Gastroesophageal sphincter (tissue), 4 donors: ENCODE data around the gene LRRC45. TPM values are rescaled to one million over a fixed set of nuclear protein-coding genes. Genes with fewer than 3 reads are reported as not detected.

Experiments used
- ATAC-seq: fragments of 150-250 bp; one replicate; pipeline ENCODE4 v1.9.1; 2016; ENCODE audit warnings: mild to moderate bottlenecking, moderate library complexity
- H3K27ac ChIP-seq, 4 donors: fragments of 200-600 bp; sonication (generic) in 3 of 4; 1 replicate in 3 of 4; 2 replicates in 1 of 4; pipeline ENCODE4 v1.5.1; 2016 to 2019
- H3K27me3 ChIP-seq: fragments of 200-600 bp; sonication (generic); one replicate; pipeline ENCODE4 v1.5.1; 2019
- H3K36me3 ChIP-seq, 2 donors: fragments of 200-600 bp; sonication (generic); one replicate each; pipeline ENCODE4 v1.5.1; 2019; ENCODE audit warnings: control low read depth in 1 of 2
- H3K4me1 ChIP-seq, 3 donors: fragments of 200-600 bp; sonication (generic); 1 replicate in 2 of 3; 2 replicates in 1 of 3; pipeline ENCODE4 v1.5.1; 2016 to 2019; ENCODE audit warnings: control low read depth in 2 of 3
- H3K4me3 ChIP-seq, 2 donors: fragments of 200-600 bp; sonication (generic); one replicate each; pipeline ENCODE4 v1.5.1; 2019; ENCODE audit warnings: mild to moderate bottlenecking in 1 of 2, moderate library complexity in 1 of 2
- H3K9me3 ChIP-seq, 3 donors: fragments of 200-600 bp; sonication (generic); one replicate each; pipeline ENCODE4 v1.5.1; 2017 to 2019; ENCODE audit warnings: control low read depth in 2 of 3
- CTCF ChIP-seq, 4 experiments: fragments of 200-600 bp in 2 of 4; fragments of 450-650 bp in 2 of 4; sonication (generic) in 1 of 4; IDR thresholded peaks; one replicate each; pipeline ENCODE4 v1.5.1; 2017 to 2019; ENCODE audit warnings: antibody characterized with exemption in 4 of 4, mild to moderate bottlenecking in 2 of 4, moderate library complexity in 2 of 4
- EP300 ChIP-seq: sonication (generic); formaldehyde crosslinking; IDR thresholded peaks from one replicate; pipeline ENCODE4 v1.6.1; 2017; ENCODE audit warnings: antibody characterized with exemption, mild to moderate bottlenecking
- POLR2A ChIP-seq, 2 donors: fragments of 450-650 bp; IDR thresholded peaks; one replicate each; pipeline ENCODE4 v1.6.1; 2017; ENCODE audit warnings: antibody characterized with exemption in 2 of 2, mild to moderate bottlenecking in 2 of 2, moderate library complexity in 1 of 2
- POLR2AphosphoS5 ChIP-seq: sonication (generic); formaldehyde crosslinking; IDR thresholded peaks from one replicate; pipeline ENCODE4 v1.6.1; 2017; ENCODE audit warnings: antibody characterized with exemption
- WGBS, 2 donors: methylation state at CpG; one replicate each; pipeline ENCODE4 v1.1.5; 2018; ENCODE audit warnings: low coverage in 1 of 2; 5-methylcytosine and 5-hydroxymethylcytosine counted together
- total RNA-seq, 4 donors: library from RNA; depleted of rRNA; stranded (reverse); fragments of >200 nt; gene quantifications; one replicate each; pipeline ENCODE4 v1.1.0, GENCODE V29; 2016

Gene LRRC45
- total RNA-seq, 4 donors from 2014 or later, result 4.4 to 16.3 (median 12.4) TPM

DNA sequence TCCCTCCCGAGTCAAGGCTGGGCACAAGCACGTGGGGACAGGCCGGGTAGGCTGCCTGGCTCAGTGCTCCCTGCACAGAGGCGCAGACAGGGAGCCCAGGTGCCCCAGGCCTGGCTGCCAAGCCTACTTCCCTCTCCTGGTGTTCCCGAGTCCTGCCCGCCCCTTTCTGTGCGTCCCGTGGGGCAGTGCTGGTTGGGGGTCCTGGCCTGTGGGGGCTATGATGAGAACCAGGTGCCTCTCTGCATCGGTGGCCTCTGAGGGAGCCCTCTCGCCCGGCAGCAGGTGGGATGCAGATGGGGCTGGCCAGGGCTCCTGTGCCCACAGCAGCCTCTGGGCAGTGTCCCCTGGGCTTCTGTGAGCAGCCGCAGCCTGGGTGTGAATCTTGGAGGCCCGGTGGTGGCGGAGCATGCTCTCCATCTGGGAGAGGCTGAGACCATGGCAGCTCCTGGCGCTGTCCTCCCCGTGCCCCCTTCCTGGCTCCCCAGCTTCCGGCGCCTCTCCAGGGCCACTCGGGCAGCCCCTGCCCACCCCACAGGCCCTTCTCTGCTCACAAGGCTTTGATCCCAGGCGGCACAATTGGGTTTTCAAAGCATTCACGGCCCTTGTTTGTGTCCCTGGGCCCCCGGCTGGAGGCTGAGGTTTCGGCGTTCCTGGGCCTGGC lies 7.7 kb upstream of the LRRC45 start:
- Histone ChIP-seq H3K4me3 (no peak overlapping the region), H3K27me3 (no peaks in the 10 kb centered on the region), H3K36me3 (peaks cover 0 to 49% of the 10 kb centered on the region in 2 donors), H3K4me1 (peaks cover 0 to 10% (median 0%) of the 10 kb centered on the region in 3 donors), H3K9me3 (no peaks in the 10 kb centered on the region), H3K27ac (no peak overlapping the region)
- TF ChIP-seq POLR2AphosphoS5 (no peak), CTCF (IDR thresholded peaks at IDR 0.05) (no peak), POLR2A (IDR thresholded peaks at IDR 0.05) (no peak), EP300 (no peak)
- 70% methylated on average over 2 of the region's 24 CpGs; no CpG with 5 or more reads in 1 of the 2 donors for WGBS, 2 donors
- ATAC-seq, result no peak

DNA sequence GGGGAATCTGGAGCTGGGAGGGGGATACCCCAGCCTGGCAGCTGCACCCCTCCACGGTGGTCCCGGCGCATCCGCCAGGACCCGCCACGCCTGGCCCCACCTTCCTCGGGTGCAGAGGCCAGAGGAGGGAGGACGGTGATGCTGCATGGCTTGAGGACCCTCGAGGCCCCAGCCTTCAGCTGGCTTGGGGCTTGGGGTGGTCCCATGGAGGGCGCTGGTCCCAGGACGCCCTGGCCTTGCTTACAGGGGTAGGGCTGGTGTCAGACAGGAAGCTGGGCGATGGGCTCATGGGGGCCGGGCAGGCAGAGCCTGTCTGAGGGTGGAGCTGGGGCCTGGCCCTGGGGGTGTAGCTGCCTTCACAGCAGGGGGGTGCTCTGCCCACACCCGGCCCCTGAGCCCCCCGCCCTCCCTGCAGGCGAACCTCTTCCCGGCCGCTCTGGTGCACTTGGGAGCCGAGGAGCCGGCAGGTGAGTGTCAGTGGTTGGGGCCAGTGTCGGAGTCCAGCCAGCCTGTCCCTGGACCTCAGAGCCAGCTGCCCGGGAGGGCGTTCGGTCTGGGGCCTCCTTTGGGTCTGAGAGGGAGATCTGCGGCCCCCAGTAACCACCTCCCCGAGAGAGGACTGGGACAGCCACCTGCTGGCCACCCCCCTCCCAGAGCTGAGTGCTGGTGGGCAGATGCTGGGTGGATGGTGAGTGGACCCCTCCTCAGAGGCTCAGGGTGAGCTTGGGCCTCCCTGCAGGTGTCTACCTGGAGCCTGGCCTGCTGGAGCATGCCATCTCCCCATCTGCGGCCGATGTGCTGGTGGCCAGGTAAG lies 6.8 kb upstream of the LRRC45 start:
- H3K27me3 ChIP-seq, result no peaks in the 10 kb centered on the region
- H3K9me3 ChIP-seq, result no peaks in the 10 kb centered on the region
- no peak for ATAC-seq
- H3K4me3 ChIP-seq, result no peak overlapping the region
- WGBS, 2 donors, result 90% methylated on average over 2 of the region's 28 CpGs; no CpG with 5 or more reads in 1 of the 2 donors
- TF ChIP-seq POLR2AphosphoS5, result no peak
- no peak for TF ChIP-seq CTCF (IDR thresholded peaks at IDR 0.05)
- TF ChIP-seq POLR2A (IDR thresholded peaks at IDR 0.05), result no peak
- no peak for TF ChIP-seq EP300
- peaks cover 0 to 41% of the 10 kb centered on the region in 2 donors for H3K36me3 ChIP-seq
- H3K4me1 ChIP-seq, result peaks cover 0 to 18% (median 5%) of the 10 kb centered on the region in 3 donors
- H3K27ac ChIP-seq, result no peak overlapping the region

DNA sequence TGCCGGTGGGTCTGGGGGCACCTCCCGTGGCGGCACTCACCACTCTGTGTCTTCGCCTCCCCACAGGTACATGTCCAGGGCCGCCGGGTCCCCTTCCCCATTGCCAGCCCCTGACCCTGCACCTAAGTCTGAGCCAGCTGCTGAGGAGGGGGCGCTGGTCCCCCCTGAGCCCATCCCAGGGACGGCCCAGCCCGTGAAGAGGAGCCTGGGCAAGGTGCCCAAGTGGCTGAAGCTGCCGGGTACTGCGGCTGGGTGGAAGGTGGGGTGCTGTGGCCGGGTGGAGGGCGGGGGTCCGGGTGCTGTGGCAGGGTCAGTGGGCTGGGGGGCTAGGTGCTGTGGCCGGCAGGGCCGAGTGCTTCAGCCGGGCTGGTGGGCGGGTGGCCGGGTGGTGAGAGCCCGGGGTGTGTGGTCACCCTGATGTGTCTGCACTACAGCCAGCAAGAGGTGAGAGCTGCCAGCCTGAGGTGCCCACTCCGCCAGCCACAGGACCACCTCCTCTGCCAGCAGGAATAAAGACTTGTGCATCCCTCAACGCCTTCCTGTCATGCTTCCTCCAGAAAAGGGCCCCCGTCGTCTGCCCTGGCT lies 6.1 kb upstream of the LRRC45 start:
- Histone ChIP-seq H3K9me3 (no peaks in the 10 kb centered on the region), H3K27ac (no peak overlapping the region), H3K4me3 (no peak overlapping the region), H3K27me3 (no peaks in the 10 kb centered on the region), H3K4me1 (peaks cover 0 to 25% (median 12%) of the 10 kb centered on the region in 3 donors), H3K36me3 (peaks cover 0 to 34% of the 10 kb centered on the region in 2 donors)
- WGBS, 2 donors, result no CpG with 5 or more reads among the region's 24 CpGs
- TF ChIP-seq POLR2AphosphoS5 (no peak), CTCF (IDR thresholded peaks at IDR 0.05) (no peak), EP300 (no peak), POLR2A (IDR thresholded peaks at IDR 0.05) (no peak)
- no peak for ATAC-seq

GRCh38 chr17:82017612-82018151 lies 5.4 kb upstream of the LRRC45 start:
- H3K4me1 ChIP-seq, result peaks cover 0 to 31% (median 17%) of the 10 kb centered on the region in 3 donors
- no peak for TF ChIP-seq POLR2AphosphoS5
- TF ChIP-seq CTCF (IDR thresholded peaks at IDR 0.05), result no peak
- TF ChIP-seq POLR2A (IDR thresholded peaks at IDR 0.05), result no peak
- no peak for TF ChIP-seq EP300
- H3K4me3 ChIP-seq, result no peak overlapping the region
- no peaks in the 10 kb centered on the region for H3K9me3 ChIP-seq
- 100% methylated on average over 3 of the region's 13 CpGs; no CpG with 5 or more reads in 1 of the 2 donors for WGBS, 2 donors
- no peak for ATAC-seq
- no peak overlapping the region for H3K27ac ChIP-seq
- H3K27me3 ChIP-seq, result no peaks in the 10 kb centered on the region
- H3K36me3 ChIP-seq, result peaks cover 0 to 28% of the 10 kb centered on the region in 2 donors
